Activated CD4-positive, alpha-beta T cell treated with anti-CD3 and anti-CD28 coated beads, Interleukin-2, amount 50 U/mL, for 16 hours (primary cell): ENCODE data around the gene RICTOR.

ENCODE experiments used
- DNase-seq: peaks from one replicate; pipeline ENCODE4 v3.0.0-alpha.2; 2020

The RICTOR gene

GRCh38 chr5:38931731-38932130 is 142.5 kb downstream of the RICTOR start:
- peak; percentile 6 for DNase-seq

- DNase-seq = no peak
Measured at GRCh38 chr5:38929838-38930237, 144.4 kb downstream of the RICTOR start.

DNA sequence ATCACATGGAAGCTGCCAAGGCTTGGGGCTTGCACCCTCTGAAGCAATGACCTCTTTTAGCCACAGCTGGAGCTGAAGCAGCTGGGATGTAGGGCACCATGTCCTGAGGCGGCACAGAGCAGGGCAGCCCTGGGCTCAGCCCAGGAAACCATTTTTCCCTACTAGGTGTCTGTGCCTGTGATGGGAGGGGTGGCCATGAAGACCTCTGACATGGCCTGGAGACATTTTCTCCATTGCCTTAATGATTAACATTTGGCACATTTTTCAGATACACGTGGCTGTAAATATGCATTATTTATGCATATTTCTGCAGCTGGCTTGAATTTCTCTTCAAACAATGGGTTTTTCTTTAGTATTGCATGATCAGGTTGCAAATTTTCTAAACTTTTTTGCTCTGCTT is 146.7 kb downstream of the RICTOR start:
- DNase-seq = no peak

DNA sequence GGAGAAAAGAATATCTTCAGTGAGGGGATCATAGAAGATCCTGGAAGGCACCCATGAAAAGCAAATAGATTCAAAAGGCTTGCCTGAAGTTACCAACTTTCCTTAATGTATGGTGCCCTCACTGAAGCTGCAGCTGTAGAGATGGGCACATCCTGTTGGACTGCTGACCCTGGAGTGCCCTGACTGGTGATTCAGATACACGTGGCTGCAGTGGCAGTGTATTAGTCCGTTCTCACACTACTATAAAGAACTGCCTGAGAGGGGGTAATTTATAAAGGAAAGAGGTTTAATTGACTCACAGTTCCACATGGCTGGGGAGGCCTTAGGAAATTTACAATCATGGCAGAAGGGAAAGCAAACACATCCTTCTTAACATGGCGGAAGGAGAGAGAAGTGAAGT is 148.1 kb downstream of the RICTOR start:
- DNase-seq = no peak

DNA sequence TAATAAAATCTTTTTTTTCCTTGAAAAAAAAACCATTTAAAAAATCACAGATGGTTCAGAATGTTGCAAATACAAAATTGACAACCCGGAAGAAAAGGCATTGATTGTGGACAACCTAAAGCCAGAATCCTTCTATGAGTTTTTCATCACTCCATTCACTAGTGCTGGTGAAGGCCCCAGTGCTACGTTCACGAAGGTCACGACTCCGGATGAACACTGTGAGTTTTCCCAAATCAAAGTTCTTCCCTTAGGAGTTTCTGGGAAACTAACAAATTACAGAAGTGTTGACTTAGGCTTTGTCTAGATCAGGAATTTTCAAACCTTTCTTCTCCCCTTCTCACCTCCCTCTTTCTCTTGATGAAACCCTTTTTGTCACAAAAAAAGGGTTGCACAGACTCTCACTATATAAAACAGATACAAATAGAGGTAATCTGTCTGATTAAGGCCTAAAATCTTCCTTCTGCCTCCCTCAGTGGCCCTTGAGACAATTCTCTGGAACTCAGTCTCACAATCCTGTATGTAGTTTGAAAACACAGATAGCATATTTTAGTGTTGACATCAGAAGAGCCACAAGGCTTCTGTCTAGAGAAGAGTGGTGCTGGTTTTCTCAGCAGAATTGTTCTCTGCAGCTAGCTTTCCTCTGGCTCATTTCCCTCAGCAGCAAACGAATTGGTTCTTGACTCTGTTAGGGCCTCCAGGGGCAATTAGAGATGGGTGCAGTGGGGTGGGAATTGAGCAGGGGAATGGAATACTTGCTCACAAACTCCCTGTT is 148.9 kb downstream of the RICTOR start:
- DNase-seq = no peak

GRCh38 chr5:38923661-38924451 is 150.3 kb downstream of the RICTOR start:
- DNase-seq = no peak

GRCh38 chr5:38922199-38922598 is 152.0 kb downstream of the RICTOR start:
- DNase-seq = peak; percentile 58

- DNase-seq = no peak
Measured at GRCh38 chr5:38921174-38921573, 153.0 kb downstream of the RICTOR start.

- no peak for DNase-seq
Measured at GRCh38 chr5:38916802-38917201, 157.4 kb downstream of the RICTOR start.

GRCh38 chr5:38913714-38914113 is 160.5 kb downstream of the RICTOR start:
- no peak for DNase-seq

- DNase-seq = no peak
Measured at GRCh38 chr5:38911933-38912332, 162.3 kb downstream of the RICTOR start.

DNA sequence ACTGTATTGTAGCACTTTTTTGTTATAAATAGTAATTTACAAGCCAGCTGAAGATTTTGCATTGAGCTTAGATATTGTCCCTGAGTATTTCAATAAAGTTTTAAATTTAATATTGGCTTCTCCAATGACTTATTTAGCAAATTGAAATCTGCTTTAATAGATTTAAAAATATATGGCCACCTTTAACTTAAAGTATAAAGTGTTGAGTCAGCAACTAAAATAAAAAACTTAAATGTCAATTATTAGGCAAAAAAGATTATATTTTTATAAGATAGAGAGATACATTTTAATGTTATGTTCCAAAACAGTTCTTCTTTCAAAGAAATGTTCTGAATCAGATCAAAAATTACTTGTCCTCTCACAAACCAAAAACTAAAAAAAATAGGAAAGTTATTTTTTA is 167.7 kb downstream of the RICTOR start:
- DNase-seq = no peak

- DNase-seq = no peak
Measured at GRCh38 chr5:38905516-38905915, 168.7 kb downstream of the RICTOR start.

DNA sequence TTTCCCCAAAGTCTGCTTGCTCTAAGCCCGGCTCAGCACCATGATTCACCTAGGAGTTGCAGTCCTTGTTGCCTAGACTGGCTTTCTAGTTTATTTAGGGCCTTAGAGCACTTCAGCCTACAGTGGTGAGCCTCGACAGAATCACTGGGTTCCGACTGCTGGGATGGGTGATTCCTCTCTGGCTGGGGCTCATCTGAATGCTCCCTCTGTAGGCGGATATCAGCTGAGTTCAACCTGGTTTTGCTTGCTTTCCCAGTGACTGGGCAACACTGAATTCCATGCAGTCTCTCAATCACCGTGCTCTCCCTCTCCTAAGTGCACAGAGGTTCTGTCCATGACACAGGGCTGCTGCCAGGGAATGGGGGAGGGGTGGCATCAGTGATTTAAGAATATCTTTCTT is 174.3 kb downstream of the RICTOR start:
- DNase-seq = no peak

- no peak for DNase-seq
Measured at GRCh38 chr5:38896760-38897159, 177.4 kb downstream of the RICTOR start.

- DNase-seq = no peak
Measured at GRCh38 chr5:38892363-38892762, 181.8 kb downstream of the RICTOR start.

GRCh38 chr5:38891563-38891962 is 182.6 kb downstream of the RICTOR start:
- no peak for DNase-seq

DNA sequence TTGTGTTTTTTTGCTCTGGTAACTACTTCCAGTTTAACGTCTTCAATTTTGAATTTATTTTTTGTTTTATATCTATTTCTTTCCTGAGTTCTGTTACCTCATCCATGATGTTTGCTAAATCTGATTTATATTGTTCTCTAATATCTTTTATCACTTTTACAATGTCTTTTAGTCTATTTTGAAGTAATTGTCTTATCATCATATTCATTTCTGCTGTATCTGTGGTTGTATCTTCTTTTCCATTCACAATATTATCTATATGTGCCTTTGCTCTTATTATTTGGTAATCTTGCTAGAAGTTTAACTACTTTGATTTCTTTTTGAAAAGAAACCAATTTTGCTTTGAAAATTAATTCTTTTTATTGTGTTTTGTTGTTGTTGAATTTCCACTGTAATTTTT is 184.8 kb downstream of the RICTOR start:
- no peak for DNase-seq

- no peak for DNase-seq
Measured at GRCh38 chr5:38888041-38888440, 186.2 kb downstream of the RICTOR start.
